HS-5 (cell line): ENCODE measurements around the gene KRT2.

Experiments used
- DNase-seq: peaks from one replicate; pipeline ENCODE4 v3.0.0-alpha.2; 2012; ENCODE audit warnings: low read depth

KRT2 gene

DNA sequence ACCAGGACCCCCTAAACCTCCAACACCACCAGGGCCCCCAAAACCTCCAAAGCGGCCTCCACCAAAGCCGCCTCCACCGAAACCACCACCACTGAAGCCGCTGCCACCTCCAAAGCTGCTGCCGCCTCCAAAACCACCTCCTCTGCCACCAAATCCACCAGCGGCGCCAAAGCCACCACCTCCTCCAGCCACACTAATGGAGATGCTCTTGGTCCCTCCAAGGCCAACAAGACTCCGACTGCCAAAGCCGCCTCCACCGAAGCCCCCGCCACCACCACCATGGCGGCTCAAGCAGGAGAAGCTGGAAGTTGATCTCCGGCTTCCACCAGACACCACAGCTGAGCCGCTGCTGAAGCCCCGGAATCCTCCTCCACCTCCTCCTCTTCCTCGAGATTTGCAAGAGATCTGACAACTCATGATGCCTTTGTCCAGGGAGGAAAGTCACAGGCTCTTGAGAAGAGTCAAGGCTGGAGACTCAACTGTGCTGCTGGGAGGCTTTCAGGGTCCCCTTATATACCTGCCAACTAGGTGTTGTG, at the start of gene KRT2:
Gene KRT2, minus strand, starts transcription at position 486 of the 536 bp plus-strand sequence. Its CDS starts 69 bp downstream, at position 417.
- no peak for DNase-seq

DNA sequence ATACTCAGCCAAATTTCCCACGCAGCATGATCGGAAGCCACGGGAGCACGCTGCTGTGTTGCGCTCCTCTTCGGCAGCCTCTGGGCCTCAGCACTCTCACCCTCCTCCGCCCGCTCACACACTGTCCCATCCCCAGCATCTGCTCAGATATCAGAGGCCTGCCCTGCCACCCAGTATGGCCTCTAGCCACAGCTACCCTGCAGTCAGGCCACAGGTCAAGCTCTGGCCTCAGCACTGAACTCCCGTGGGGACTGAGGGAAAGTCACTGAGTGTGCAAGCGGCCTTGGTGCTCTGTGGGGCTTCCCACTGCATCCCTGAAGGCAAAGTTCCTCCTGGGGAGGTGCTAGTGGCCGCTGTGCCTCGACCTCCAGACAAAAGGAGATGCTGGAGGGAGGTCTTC, 49.3 kb upstream of the KRT2 start:
- no peak for DNase-seq

DNA sequence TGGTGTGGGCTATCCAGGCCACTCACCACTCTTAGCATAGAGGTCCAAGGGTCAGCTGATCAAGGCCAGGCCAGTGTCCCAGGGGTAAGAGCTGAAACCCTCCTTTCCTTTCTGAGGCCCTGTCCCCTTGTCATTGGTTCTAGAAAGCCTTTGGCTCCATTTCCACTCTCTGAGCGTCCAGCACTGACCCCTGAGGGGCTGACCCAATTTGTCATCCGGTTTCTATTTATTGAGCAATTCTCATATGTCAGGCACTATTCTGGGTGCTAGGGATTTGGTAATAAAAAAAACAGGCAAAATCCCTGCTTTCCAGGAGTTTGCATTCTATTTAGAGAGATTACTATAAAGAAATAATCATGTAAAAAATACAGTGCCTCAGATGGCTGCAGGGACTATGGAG, 47.9 kb upstream of the KRT2 start:
- no peak for DNase-seq

- DNase-seq = no peak
Measured at GRCh38 chr12:52699373-52699772, 47.4 kb upstream of the KRT2 start.

- DNase-seq = no peak
Measured at GRCh38 chr12:52698651-52699340, 46.8 kb upstream of the KRT2 start.

DNA sequence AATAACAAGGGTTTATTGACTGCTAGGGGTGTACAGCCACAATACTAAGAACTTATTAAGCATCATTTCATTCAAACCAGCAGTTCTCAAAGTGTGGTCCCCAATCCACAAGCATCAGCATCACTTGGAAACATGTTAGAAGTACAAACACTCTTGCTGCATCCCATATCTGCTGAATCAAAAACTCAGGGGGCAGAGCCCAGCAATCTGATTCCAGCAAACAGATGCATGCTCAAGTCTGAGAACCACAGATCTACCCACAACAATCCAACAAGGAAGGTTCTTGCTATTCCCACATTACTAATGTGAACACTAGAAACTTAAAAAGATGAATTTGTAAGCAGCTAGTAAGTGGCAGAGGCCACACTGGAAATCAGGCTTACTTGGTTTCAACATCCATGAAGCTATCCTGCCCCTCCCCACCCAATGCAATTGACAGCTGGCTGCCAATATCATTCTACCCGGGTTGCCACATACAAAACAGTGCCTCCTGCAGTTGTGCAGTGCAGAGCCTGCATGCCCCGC, 45.1 kb upstream of the KRT2 start:
- DNase-seq = no peak

DNA sequence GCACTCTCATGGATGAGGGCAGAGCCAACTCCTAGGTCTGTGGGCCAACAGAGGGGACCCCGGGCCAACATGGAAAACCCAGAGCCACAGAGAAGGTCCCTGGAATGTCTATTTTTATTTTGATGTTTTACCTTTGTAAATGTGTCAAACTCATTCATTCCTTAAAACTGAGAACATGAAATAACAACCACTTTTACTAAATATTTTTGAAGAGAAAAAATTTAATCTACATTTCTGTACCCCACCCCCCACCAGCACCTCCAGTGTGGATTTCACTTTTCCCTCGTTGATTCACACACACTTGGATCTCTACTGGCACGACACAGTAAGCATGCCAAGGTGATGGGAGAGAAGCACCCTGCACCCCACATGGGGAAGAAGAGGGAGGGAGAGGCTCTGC, 44.6 kb upstream of the KRT2 start:
- no peak for DNase-seq

DNA sequence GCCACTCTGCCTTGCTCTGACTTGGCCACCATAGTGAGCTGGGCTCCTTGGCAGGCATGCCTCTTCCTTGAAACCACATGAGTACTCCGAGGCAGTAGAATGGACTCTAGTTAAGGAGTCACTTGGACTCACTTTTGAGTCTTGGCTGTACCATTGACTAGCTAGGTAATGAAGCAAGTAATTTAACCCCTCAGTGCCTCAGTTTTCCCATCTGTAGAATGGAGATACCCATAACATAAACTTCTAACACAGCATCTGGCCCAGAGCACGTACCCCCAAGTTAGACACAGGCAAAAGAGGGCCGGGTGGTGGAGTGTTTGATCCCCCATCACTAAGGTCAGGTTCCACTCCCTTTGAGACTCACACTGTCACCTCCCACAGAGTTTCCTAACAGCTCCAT, 43.0 kb upstream of the KRT2 start:
- no peak for DNase-seq

- no peak for DNase-seq
Measured at GRCh38 chr12:52694151-52694550, 42.1 kb upstream of the KRT2 start.

DNA sequence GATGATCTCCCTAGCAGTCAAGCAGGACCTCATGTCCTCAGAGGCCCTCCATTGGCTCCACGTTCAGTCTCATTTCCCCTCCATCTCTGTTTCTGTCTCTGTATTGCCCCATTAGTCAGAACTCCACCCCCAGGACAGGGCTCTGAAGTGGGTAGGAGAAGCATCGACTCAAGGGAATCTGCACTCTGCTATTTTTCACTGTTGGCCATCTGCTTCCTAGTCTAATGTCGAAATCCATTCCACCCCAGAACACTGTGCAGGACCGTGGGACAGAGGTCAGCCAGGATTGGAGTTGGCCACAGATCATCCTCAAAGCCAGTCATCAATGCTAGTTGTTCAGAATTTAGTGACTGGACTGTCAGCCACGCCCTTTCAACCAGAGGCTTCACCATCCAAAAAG, 41.2 kb upstream of the KRT2 start:
- DNase-seq = no peak

DNA sequence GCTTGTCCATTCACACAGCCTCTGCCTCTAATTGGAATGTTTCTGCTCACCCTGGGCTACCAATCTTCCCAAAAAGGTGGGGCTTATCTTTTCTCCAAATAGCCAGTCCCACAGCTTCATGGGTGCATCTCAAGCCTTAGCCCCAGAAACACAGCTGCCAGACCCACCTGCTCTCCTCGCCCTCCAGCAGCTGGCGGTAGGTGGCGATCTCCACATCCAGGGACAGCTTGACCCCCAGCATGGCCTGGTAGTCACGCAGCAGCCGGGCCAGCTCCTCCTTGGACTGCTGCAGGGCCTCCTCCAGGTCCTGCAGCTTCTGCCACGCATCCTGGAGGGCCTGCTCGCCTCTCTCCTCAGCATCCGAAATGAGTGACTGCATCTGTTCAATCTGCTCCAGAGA, 40.2 kb upstream of the KRT2 start:
- DNase-seq = no peak

GRCh38 chr12:52691841-52692150, 39.8 kb upstream of the KRT2 start:
- DNase-seq = no peak

DNA sequence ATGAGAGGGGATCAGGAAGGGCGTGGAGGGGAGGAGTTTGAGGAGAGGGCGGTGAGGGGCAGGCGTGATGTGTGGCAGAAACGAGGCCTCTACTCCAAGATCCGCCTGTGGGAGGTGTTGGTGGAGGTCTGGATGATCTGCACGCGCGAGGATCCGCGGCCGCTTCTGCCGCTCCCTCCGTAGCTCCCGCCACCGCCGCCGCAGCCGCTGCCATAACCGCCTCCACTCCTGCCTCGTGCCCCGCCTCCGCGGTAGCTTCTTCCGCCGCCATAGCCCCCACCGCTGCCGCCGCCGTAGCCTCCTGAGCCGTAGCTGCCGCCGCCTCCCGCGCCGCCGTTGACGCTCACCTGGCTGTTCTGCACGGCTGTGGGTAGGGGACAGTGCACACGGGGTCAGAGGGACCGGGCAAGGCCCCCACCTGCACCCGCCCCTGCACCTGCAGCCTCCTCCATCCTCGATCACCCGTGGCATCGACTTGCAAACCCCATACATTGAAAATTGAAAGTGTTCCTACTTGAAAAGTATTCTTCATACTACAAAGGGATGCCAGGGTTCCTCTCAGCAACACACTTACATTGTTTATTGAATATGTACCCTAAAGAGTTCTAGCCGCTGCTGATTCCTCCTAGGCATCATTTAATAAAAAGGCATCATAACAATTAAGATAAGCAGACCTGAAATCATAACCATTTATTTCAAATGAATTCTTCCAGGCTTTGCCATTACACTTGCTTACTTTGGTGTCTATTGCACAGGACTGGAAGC, 39.2 kb upstream of the KRT2 start:
- no peak for DNase-seq

GRCh38 chr12:52690351-52691075, 38.5 kb upstream of the KRT2 start:
- no peak for DNase-seq

DNA sequence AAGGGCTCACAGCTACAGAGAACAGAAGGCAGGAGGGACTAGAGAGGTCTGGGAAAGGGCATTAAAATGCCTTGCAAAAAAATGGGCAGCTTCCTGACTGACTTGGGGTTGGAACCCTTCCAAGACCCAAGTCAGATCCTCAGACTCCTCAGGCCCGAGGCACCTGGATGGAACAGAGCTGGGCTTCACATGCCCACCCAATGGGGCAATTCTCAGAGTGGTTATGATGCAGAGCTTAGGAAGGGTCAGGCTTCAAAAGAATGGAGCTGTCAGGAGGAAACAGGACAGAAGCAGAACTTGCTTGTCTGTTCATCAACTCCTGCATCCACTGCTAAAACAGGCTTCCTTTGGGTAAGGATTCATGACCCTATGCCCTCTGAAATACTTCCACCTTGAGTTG, 37.9 kb upstream of the KRT2 start:
- no peak for DNase-seq

DNA sequence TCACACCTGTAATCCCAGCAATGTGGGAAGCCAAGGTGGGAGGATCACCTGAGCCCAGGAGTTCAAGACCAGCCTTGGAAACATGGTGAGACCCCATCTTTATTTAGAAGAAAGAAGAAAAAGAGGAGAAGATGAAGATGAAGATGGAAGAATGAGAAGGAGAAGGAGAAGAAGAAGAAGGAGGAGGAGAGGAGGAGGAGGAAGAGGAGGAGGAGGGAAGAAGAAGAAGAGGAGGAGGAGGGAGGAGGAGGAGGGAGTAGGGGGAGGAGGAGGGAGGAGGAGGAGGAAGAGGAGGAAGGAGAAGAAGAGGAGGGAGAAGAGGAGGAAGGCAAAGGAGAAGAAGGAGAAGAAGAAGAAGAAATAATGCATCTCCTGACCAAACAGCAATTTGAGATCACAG, 37.2 kb upstream of the KRT2 start:
- DNase-seq = no peak

GRCh38 chr12:52688481-52688880, 36.5 kb upstream of the KRT2 start:
- no peak for DNase-seq

DNA sequence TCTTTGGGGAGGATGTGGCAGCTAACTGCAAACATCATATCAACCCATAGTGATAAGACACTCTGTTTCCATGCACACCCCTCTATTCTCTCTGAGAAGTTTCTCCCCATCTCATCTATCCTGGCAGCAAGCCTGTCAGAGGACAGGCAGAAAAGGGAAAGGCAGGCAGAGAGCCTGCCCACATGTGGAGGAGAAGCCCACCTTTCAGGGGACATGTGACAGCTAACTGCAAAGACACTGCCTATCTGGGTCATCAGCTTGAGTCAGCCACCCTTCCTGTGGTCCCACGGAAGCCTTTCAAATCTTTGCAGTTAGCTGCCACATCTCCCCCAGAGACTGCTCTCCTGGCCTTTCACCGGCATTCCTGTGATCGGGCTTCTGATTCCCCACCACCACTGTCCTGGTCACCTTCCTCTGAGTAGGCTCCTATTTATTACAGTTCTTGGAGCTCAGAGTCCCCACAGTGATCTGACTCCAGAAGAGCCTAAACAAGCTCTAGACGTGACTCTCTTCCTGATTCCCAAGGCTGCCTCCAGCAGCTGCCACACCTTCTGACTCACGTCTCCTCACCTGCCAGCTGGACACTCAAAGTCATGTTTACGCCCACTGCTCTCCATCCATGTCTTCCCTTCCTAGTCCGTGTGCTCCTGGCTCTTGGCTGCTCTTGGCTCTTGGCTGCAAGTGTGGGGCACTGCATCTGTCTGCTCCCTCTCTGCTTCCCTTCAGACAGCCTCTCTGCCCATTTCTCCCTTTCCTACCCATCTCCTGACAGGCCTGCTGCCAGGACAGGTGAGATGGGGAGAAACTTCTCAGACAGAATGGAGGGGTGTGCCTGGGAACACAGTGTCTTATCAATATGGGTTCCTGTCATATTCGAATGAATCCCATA, 35.7 kb upstream of the KRT2 start:
- DNase-seq = no peak

GRCh38 chr12:52686756-52687487, 34.9 kb upstream of the KRT2 start:
- DNase-seq = no peak

- no peak for DNase-seq
Measured at GRCh38 chr12:52686063-52686462, 34.1 kb upstream of the KRT2 start.

- DNase-seq = no peak
Measured at GRCh38 chr12:52685406-52685890, 33.4 kb upstream of the KRT2 start.
